SK-N-SH (cell line): ENCODE data around the gene ALDH4A1. TPM values are rescaled to one million over a fixed set of nuclear protein-coding genes. Genes with fewer than 3 reads are reported as not detected.

Experiments used
- CTCF ChIA-PET: fragments of 300-600, 350-600 bp; formaldehyde crosslinking; extraction: SDS; loops from one replicate; lab custom pipeline; 2021; lab: Yijun Ruan, JAX
- POLR2A ChIA-PET: fragments of 350-600 bp; sonication (Branson Sonifier 250); formaldehyde crosslinking; extraction: SDS; loops from one replicate; lab custom pipeline; 2020; ENCODE audit warnings: antibody characterized with exemption, inconsistent platforms; lab: Yijun Ruan, JAX
- DNase-seq: peaks from one replicate; pipeline ENCODE4 v3.0.0; 2012
- H2AFZ ChIP-seq: fragments of 200-600 bp; sonication (generic); 2 replicates; pipeline ENCODE4 v1.8.1; 2016; ENCODE audit warnings: antibody characterized with exemption, mild to moderate bottlenecking, low read depth
- H3F3A ChIP-seq: fragments of 200-600 bp; sonication (generic); replicated peaks from 2 replicates; pipeline ENCODE3; 2016; ENCODE audit warnings: antibody characterized with exemption, mild to moderate bottlenecking; ENCODE audit not compliant: insufficient read depth
- H3K27ac ChIP-seq, 2 experiments: fragments of 200-500 bp in 1 of 2; fragments of 200-600 bp in 1 of 2; sonication (Bioruptor generic) in 1 of 2; sonication (generic), shearing (Covaris generic) in 1 of 2; 2 replicates each; pipeline versions ENCODE4 v1.5.1 to v1.6.1; 2014 to 2016; ENCODE audit warnings: low read depth in 2 of 2, inconsistent platforms in 1 of 2, low read length in 1 of 2, mild to moderate bottlenecking in 1 of 2, mixed read lengths in 1 of 2
- H3K27me3 ChIP-seq: fragments of 200-600 bp; sonication (generic), shearing (Covaris generic); 2 replicates; pipeline ENCODE4 v1.6.1; 2016; ENCODE audit warnings: mixed run types; ENCODE audit not compliant: insufficient read depth
- H3K36me3 ChIP-seq, 2 experiments: fragments of 200-500 bp in 1 of 2; fragments of 200-600 bp in 1 of 2; sonication (Bioruptor generic) in 1 of 2; sonication (generic) in 1 of 2; replicated peaks in 1 of 2; 2 replicates each; pipeline versions ENCODE3 to v1.5.1; 2014 to 2016; ENCODE audit warnings: low read length in 1 of 2, mild to moderate bottlenecking in 1 of 2; ENCODE audit not compliant: insufficient read depth in 2 of 2, control insufficient read depth in 1 of 2
- H3K4me1 ChIP-seq, 2 experiments: fragments of 200-500 bp in 1 of 2; fragments of 200-600 bp in 1 of 2; sonication (Bioruptor generic) in 1 of 2; sonication (generic), shearing (Covaris generic) in 1 of 2; 2 replicates each; pipeline versions ENCODE4 v1.5.1 to v1.6.1; 2014 to 2016; ENCODE audit warnings: low read depth in 1 of 2, low read length in 1 of 2, mixed run types in 1 of 2; ENCODE audit not compliant: insufficient read depth in 2 of 2, control insufficient read depth in 1 of 2
- H3K4me2 ChIP-seq: fragments of 200-600 bp; sonication (generic), shearing (Covaris generic); 2 replicates; pipeline ENCODE4 v1.6.1; 2017; ENCODE audit warnings: mixed run types
- H3K4me3 ChIP-seq, 2 experiments: fragments of 200-500 bp in 1 of 2; fragments of 200-600 bp in 1 of 2; sonication (Bioruptor generic) in 1 of 2; sonication (generic), shearing (Covaris generic) in 1 of 2; 2 replicates each; pipeline versions ENCODE4 v1.5.1 to v1.8.1; 2014 to 2016; ENCODE audit warnings: low read depth in 2 of 2, inconsistent platforms in 1 of 2, low read length in 1 of 2, mild to moderate bottlenecking in 1 of 2, mixed read lengths in 1 of 2, moderate library complexity in 1 of 2
- H3K79me2 ChIP-seq: fragments of 200-600 bp; sonication (generic); 2 replicates; pipeline ENCODE4 v1.8.1; 2017; ENCODE audit warnings: mild to moderate bottlenecking; ENCODE audit not compliant: insufficient read depth
- H3K9ac ChIP-seq: fragments of 200-600 bp; sonication (generic); 2 replicates; pipeline ENCODE4 v1.6.1; 2017; ENCODE audit warnings: mixed run types
- H3K9me2 ChIP-seq: fragments of 200-600 bp; sonication (generic); 2 replicates; pipeline ENCODE4 v1.6.1; 2017; ENCODE audit warnings: mixed run types
- H3K9me3 ChIP-seq: fragments of 200-600 bp; sonication (generic); 2 replicates; pipeline ENCODE4 v1.6.1; 2017; ENCODE audit warnings: mixed run types, mild to moderate bottlenecking, moderate library complexity
- H4K20me1 ChIP-seq: fragments of 200-600 bp; sonication (generic); 2 replicates; pipeline ENCODE4 v1.6.1; 2017; ENCODE audit warnings: mild to moderate bottlenecking, mixed run types; ENCODE audit not compliant: insufficient read depth
- CHD2 ChIP-seq: fragments of 150-350 bp; IDR thresholded peaks from 2 replicates; pipeline ENCODE4 v1.6.1; 2018; ENCODE audit warnings: low read length; ENCODE audit not compliant: partially characterized antibody
- EZH2phosphoT487 ChIP-seq: fragments of 200-600 bp; sonication (generic); IDR thresholded peaks from 2 replicates; pipeline ENCODE4 v1.6.1; 2017; ENCODE audit warnings: low read depth, mixed run types, mild to moderate bottlenecking, antibody characterized with exemption, moderate library complexity, borderline replicate concordance
- FOSL2 ChIP-seq: IDR thresholded peaks from 2 replicates; pipeline ENCODE4 v1.4.0; 2012; ENCODE audit warnings: low read depth, mild to moderate bottlenecking, moderate library complexity, borderline replicate concordance
- GABPA ChIP-seq: IDR thresholded peaks from 2 replicates; pipeline ENCODE4 v1.4.0; 2012; ENCODE audit warnings: low read depth, mild to moderate bottlenecking
- GATA2 ChIP-seq: sonication (generic); formaldehyde crosslinking; IDR thresholded peaks from 2 replicates; pipeline ENCODE4 v1.5.0; 2020; ENCODE audit warnings: mild to moderate bottlenecking, missing genetic modification reagents
- JUND ChIP-seq: IDR thresholded peaks from 2 replicates; pipeline ENCODE4 v1.4.0; 2012
- MEF2A ChIP-seq: IDR thresholded peaks from 2 replicates; pipeline ENCODE4 v1.4.0; 2012; ENCODE audit warnings: low read depth, borderline replicate concordance
- MXI1 ChIP-seq: IDR thresholded peaks from 2 replicates; pipeline ENCODE4 v1.6.1; 2012; ENCODE audit warnings: mild to moderate bottlenecking, low read depth, low read length, improper control_type of control experiment
- NRF1 ChIP-seq: IDR thresholded peaks from 2 replicates; pipeline ENCODE4 v1.6.1; 2012; ENCODE audit warnings: low read depth, mild to moderate bottlenecking, low read length
- RAD21 ChIP-seq: IDR thresholded peaks from 2 replicates; pipeline ENCODE4 v1.6.1; 2012; ENCODE audit warnings: mild to moderate bottlenecking, low read length
- RFX5 ChIP-seq: IDR thresholded peaks from 2 replicates; pipeline ENCODE4 v1.6.1; 2012; ENCODE audit warnings: mild to moderate bottlenecking, improper control_type of control experiment, low read length
- TAF1 ChIP-seq: IDR thresholded peaks from 2 replicates; pipeline ENCODE4 v1.6.1; 2012; ENCODE audit warnings: low read depth, mild to moderate bottlenecking, low read length, moderate library complexity, borderline replicate concordance
- TCF12 ChIP-seq: IDR thresholded peaks from 2 replicates; pipeline ENCODE4 v1.4.0; 2012
- WGBS: methylation state at CpG from one replicate; pipeline ENCODE4 v1.1.6; 2017; ENCODE audit warnings: low lambda C conversion rate; 5-methylcytosine and 5-hydroxymethylcytosine counted together
- polyA plus RNA-seq, 3 experiments: library from polyadenylated mRNA; depleted of rRNA; stranded (reverse); fragments of >200 nt; gene quantifications; 2 replicates each; pipeline ENCODE4 v1.2.3, GENCODE V29; 2012
- TF ChIP-seq, protein P1 (sequence below): IDR thresholded peaks from 2 replicates; pipeline ENCODE4 v1.4.0; 2012; ENCODE audit warnings: low read depth, borderline replicate concordance
- TF ChIP-seq, protein P2 (sequence below): IDR thresholded peaks from 2 replicates; pipeline ENCODE4; 2012
- TF ChIP-seq, protein P3 (sequence below): fragments of 150-350 bp; IDR thresholded peaks from 2 replicates; pipeline ENCODE4 v1.6.1; 2016; ENCODE audit warnings: mild to moderate bottlenecking, low read depth, low read length
- TF ChIP-seq, protein P4 (sequence below): IDR thresholded peaks from 2 replicates; pipeline ENCODE4 v1.4.0; 2012; ENCODE audit warnings: low read depth, borderline replicate concordance
- TF ChIP-seq, protein P5 (sequence below): fragments of 200-600 bp; sonication (generic); IDR thresholded peaks from 2 replicates; pipeline ENCODE4 v1.6.1; 2017; ENCODE audit warnings: antibody characterized with exemption, mild to moderate bottlenecking, moderate library complexity
- TF ChIP-seq, protein P6 (sequence below): IDR thresholded peaks from 2 replicates; pipeline ENCODE4 v1.4.0; 2012; ENCODE audit warnings: low read depth

The ALDH4A1 gene
- polyA plus RNA-seq, 1 of the 3 experiments (the other 2 are of a cell fraction) = 18.5 TPM

DNA sequence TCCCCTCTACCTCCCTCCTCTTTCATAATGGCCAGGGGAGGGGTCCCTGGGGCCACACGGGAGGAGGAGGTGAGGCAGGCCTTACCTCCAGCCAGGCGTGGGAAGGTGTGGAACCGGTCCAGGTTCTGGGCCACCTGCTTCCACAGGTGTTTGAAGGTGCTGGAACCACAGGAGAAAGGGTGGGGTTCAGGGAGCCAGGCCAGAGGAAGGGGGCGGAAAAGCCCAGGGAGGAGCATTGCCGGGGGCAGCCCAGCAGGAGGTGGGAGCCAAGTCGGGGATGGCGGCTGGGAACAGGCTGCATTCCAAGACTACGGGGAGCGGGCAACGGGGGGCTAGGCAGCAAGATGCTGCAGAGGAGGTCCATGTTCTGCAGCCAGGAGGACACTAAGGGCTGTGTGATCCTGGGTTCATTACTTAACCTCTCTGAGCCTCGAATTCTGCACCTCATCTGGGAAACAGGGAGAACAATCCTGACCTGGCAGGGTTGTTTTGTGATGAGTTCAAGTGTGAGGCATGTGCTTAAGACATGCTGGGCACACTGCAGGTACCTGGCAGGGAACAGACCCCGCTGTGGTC lies 23.1 kb downstream of the ALDH4A1 start:
- H3K9me2 ChIP-seq = no peaks in the 10 kb centered on the region
- peaks cover 0 to 3% of the 10 kb centered on the region in 2 experiments for H3K36me3 ChIP-seq
- TF ChIP-seq, protein P1, sequence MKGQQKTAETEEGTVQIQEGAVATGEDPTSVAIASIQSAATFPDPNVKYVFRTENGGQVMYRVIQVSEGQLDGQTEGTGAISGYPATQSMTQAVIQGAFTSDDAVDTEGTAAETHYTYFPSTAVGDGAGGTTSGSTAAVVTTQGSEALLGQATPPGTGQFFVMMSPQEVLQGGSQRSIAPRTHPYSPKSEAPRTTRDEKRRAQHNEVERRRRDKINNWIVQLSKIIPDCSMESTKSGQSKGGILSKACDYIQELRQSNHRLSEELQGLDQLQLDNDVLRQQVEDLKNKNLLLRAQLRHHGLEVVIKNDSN = no peak
- no peak for TF ChIP-seq TAF1
- H3K9ac ChIP-seq = no peak overlapping the region
- DNase-seq = no peak
- H3K4me1 ChIP-seq = peaks cover 0 to 8% of the 10 kb centered on the region in 2 experiments; a peak in 1 of 4 replicates
- H3K79me2 ChIP-seq = no peaks in the 10 kb centered on the region
- no peaks in the 10 kb centered on the region for H3K9me3 ChIP-seq
- H3K4me3 ChIP-seq = no peak overlapping the region
- no peak overlapping the region for H3K4me2 ChIP-seq
- H3K27me3 ChIP-seq = no peaks in the 10 kb centered on the region
- POLR2A ChIA-PET = no interaction called here
- WGBS = 90% methylated on average over 10 of the region's 12 CpGs
- CTCF ChIA-PET = interaction anchor here (1.4 to 25.9 kb wide), 3 partner anchors 32 to 293 kb away, joined by 4 to 350 read pairs (median 134); no protein-coding TSS in a partner anchor
- no peaks in the 10 kb centered on the region for H4K20me1 ChIP-seq
- no peak overlapping the region for H2AFZ ChIP-seq
- H3F3A ChIP-seq = no peaks in the 10 kb centered on the region
- H3K27ac ChIP-seq = no peak overlapping the region

DNA sequence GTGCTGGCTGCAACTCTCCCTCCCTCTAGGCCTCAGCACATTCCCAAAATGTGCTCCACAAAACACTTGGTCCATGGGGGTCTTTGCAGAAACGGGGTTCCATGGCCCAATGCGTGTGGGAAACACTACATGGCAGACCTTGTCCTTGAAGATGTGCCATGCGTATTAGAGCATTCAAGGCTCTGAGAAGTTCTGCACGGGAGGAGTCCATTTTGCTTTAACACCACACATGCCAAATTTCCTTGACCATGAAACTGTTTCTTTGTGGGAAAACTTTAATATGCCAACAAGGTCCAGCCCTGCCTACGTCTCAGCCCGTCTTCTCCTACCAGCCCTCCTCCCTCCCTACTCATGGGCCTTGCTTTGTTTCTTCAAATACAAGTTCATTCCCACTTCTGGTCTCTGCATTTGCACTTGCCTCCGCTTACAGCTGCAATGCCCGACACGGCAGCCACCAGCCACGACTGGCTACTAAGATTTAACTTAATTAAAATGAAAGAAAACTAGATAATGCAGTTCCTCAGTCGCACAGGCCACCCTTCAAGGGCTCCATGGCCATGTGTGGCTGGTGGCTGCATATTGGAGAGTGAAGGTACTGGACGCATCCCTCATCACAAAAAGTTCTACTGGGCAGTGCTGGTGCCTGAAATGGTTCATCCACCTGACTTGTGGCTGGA lies 23.7 kb downstream of the ALDH4A1 start:
- H3K27me3 ChIP-seq = no peaks in the 10 kb centered on the region
- ChIA-PET POLR2A (no interaction called here), CTCF (interaction anchor here (1.1 to 25.9 kb wide), 3 partner anchors 57 to 297 kb away, joined by 3 to 350 read pairs (median 4); no protein-coding TSS in a partner anchor)
- H3K4me1 ChIP-seq = peaks cover 0 to 8% of the 10 kb centered on the region in 2 experiments; a peak in 1 of 4 replicates
- H3F3A ChIP-seq = no peaks in the 10 kb centered on the region
- H4K20me1 ChIP-seq = no peaks in the 10 kb centered on the region
- H3K9ac ChIP-seq = no peak overlapping the region
- H3K36me3 ChIP-seq = peaks cover 0 to 3% of the 10 kb centered on the region in 2 experiments
- no peaks in the 10 kb centered on the region for H3K79me2 ChIP-seq
- no peak for DNase-seq
- H3K9me3 ChIP-seq = no peaks in the 10 kb centered on the region
- H3K4me2 ChIP-seq = no peak overlapping the region
- 73% methylated on average over 12 of the region's 12 CpGs for WGBS
- no peak overlapping the region for H2AFZ ChIP-seq
- no peak overlapping the region for H3K4me3 ChIP-seq
- H3K27ac ChIP-seq = no peak overlapping the region
- H3K9me2 ChIP-seq = no peaks in the 10 kb centered on the region
- TF ChIP-seq CHD2 = no peak
- TF ChIP-seq, protein P2, sequence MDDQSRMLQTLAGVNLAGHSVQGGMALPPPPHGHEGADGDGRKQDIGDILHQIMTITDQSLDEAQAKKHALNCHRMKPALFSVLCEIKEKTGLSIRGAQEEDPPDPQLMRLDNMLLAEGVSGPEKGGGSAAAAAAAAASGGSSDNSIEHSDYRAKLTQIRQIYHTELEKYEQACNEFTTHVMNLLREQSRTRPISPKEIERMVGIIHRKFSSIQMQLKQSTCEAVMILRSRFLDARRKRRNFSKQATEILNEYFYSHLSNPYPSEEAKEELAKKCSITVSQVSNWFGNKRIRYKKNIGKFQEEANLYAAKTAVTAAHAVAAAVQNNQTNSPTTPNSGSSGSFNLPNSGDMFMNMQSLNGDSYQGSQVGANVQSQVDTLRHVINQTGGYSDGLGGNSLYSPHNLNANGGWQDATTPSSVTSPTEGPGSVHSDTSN = no peak
- TF ChIP-seq MXI1 = no peak
- TF ChIP-seq TCF12 = no peak
- TF ChIP-seq GATA2 = no peak
- TF ChIP-seq, protein P3, sequence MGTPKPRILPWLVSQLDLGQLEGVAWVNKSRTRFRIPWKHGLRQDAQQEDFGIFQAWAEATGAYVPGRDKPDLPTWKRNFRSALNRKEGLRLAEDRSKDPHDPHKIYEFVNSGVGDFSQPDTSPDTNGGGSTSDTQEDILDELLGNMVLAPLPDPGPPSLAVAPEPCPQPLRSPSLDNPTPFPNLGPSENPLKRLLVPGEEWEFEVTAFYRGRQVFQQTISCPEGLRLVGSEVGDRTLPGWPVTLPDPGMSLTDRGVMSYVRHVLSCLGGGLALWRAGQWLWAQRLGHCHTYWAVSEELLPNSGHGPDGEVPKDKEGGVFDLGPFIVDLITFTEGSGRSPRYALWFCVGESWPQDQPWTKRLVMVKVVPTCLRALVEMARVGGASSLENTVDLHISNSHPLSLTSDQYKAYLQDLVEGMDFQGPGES = no peak
- TF ChIP-seq TAF1 = no peak
- TF ChIP-seq EZH2phosphoT487 = no peak
- no peak for TF ChIP-seq MEF2A
- TF ChIP-seq FOSL2 = no peak
- TF ChIP-seq RFX5 = no peak
- TF ChIP-seq, protein P4, sequence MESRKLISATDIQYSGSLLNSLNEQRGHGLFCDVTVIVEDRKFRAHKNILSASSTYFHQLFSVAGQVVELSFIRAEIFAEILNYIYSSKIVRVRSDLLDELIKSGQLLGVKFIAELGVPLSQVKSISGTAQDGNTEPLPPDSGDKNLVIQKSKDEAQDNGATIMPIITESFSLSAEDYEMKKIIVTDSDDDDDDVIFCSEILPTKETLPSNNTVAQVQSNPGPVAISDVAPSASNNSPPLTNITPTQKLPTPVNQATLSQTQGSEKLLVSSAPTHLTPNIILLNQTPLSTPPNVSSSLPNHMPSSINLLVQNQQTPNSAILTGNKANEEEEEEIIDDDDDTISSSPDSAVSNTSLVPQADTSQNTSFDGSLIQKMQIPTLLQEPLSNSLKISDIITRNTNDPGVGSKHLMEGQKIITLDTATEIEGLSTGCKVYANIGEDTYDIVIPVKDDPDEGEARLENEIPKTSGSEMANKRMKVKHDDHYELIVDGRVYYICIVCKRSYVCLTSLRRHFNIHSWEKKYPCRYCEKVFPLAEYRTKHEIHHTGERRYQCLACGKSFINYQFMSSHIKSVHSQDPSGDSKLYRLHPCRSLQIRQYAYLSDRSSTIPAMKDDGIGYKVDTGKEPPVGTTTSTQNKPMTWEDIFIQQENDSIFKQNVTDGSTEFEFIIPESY = no peak
- TF ChIP-seq, protein P5, sequence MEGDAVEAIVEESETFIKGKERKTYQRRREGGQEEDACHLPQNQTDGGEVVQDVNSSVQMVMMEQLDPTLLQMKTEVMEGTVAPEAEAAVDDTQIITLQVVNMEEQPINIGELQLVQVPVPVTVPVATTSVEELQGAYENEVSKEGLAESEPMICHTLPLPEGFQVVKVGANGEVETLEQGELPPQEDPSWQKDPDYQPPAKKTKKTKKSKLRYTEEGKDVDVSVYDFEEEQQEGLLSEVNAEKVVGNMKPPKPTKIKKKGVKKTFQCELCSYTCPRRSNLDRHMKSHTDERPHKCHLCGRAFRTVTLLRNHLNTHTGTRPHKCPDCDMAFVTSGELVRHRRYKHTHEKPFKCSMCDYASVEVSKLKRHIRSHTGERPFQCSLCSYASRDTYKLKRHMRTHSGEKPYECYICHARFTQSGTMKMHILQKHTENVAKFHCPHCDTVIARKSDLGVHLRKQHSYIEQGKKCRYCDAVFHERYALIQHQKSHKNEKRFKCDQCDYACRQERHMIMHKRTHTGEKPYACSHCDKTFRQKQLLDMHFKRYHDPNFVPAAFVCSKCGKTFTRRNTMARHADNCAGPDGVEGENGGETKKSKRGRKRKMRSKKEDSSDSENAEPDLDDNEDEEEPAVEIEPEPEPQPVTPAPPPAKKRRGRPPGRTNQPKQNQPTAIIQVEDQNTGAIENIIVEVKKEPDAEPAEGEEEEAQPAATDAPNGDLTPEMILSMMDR = no peak
- TF ChIP-seq, protein P6, sequence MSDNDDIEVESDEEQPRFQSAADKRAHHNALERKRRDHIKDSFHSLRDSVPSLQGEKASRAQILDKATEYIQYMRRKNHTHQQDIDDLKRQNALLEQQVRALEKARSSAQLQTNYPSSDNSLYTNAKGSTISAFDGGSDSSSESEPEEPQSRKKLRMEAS = no peak
- no peak for TF ChIP-seq JUND
- no peak for TF ChIP-seq NRF1
- no peak for TF ChIP-seq RAD21
- no peak for TF ChIP-seq GABPA
